Fibroblast of lung (primary cell): ENCODE measurements around the gene POTEE. TPM values are rescaled to one million over a fixed set of nuclear protein-coding genes. Genes with fewer than 3 reads are reported as not detected.
"Not testable (repeated sequence)": the region's sequence is repeated elsewhere in the genome, so short reads cannot be mapped to it uniquely, and the experiment has no call there.

Experiments
- DNase-seq, 2 donors: peaks; one replicate each; pipeline versions ENCODE4 v3.0.0 to v3.0.0-alpha.2; 2010; ENCODE audit warnings: low read depth in 2 of 2
- H2AFZ ChIP-seq: 2 replicates; pipeline ENCODE4 v1.5.1; 2012; ENCODE audit warnings: low read length, control low read depth, inconsistent platforms
- H3K27ac ChIP-seq: 2 replicates; pipeline ENCODE4 v1.5.1; 2011; ENCODE audit warnings: low read length, control low read depth; ENCODE audit not compliant: insufficient read depth
- H3K27me3 ChIP-seq: 2 replicates; pipeline ENCODE4 v1.5.1; 2011; ENCODE audit warnings: mild to moderate bottlenecking, low read length; ENCODE audit not compliant: control insufficient read depth, insufficient read depth
- H3K36me3 ChIP-seq: 2 replicates; pipeline ENCODE4 v1.5.1; 2011; ENCODE audit warnings: low read length; ENCODE audit not compliant: control insufficient read depth, insufficient read depth
- H3K4me1 ChIP-seq: 2 replicates; pipeline ENCODE4 v1.5.1; 2011; ENCODE audit warnings: low read length; ENCODE audit not compliant: control insufficient read depth, insufficient read depth; ENCODE audit errors: extremely low read depth
- H3K4me2 ChIP-seq: 2 replicates; pipeline ENCODE4 v1.5.1; 2011; ENCODE audit warnings: low read length, control low read depth; ENCODE audit not compliant: insufficient read depth; ENCODE audit errors: extremely low read depth
- H3K4me3 ChIP-seq, 4 experiments: fragments of 200-600 bp in 1 of 4; sonication (generic) in 1 of 4; replicated peaks in 1 of 4; 2 replicates each; pipeline ENCODE4 v1.5.1; 2011 to 2016; ENCODE audit warnings: low read length in 4 of 4, low read depth in 3 of 4, mild to moderate bottlenecking in 3 of 4, control low read depth in 2 of 4, inconsistent platforms in 1 of 4, mixed read lengths in 1 of 4; ENCODE audit not compliant: insufficient read depth in 1 of 4; ENCODE audit errors: control extremely low read depth in 1 of 4
- H3K79me2 ChIP-seq: 2 replicates; pipeline ENCODE4 v1.5.1; 2012; ENCODE audit warnings: mild to moderate bottlenecking, low read length, inconsistent platforms; ENCODE audit not compliant: control insufficient read depth, insufficient read depth
- H3K9ac ChIP-seq: 2 replicates; pipeline ENCODE4 v1.5.1; 2011; ENCODE audit warnings: mild to moderate bottlenecking, low read length, control low read depth; ENCODE audit not compliant: insufficient read depth
- H3K9me3 ChIP-seq: 2 replicates; pipeline ENCODE4 v1.5.1; 2012; ENCODE audit warnings: low read depth, low read length; ENCODE audit not compliant: control insufficient read depth, insufficient read depth
- H4K20me1 ChIP-seq: 2 replicates; pipeline ENCODE4 v1.5.1; 2011; ENCODE audit warnings: low read length; ENCODE audit not compliant: control insufficient read depth, insufficient read depth; ENCODE audit errors: extremely low read depth
- polyA plus RNA-seq, 2 donors: library from polyadenylated mRNA; depleted of rRNA in 1 of 2; stranded (reverse) in 1 of 2; unstranded in 1 of 2; fragments of >200 nt; gene quantifications; 2 replicates each; pipeline ENCODE4 v1.2.1, GENCODE V29; 2011 to 2012; ENCODE audit warnings: missing spikeins in 1 of 2
- total RNA-seq: library from RNA; depleted of rRNA; stranded (reverse); fragments of >200 nt; gene quantifications from 2 replicates; pipeline ENCODE4 v1.2.1, GENCODE V29; 2014

POTEE gene
- total and polyA plus RNA-seq, 2 donors (not counting 1 experiment from before 2014, with no cell fraction given), result 0.02 TPM; not detected in 1

GRCh38 chr2:131217238-131217986 is 8.1 kb downstream of the POTEE start:
- H3K9ac ChIP-seq, H3K36me3 ChIP-seq, H3K9me3 ChIP-seq, H3K27ac ChIP-seq, H3K4me2 ChIP-seq, H3K27me3 ChIP-seq, DNase-seq, H3K4me3 ChIP-seq, H3K4me1 ChIP-seq, H2AFZ ChIP-seq, H3K79me2 ChIP-seq, H4K20me1 ChIP-seq: not testable (repeated sequence)

- not testable (repeated sequence) for H3K27me3 ChIP-seq, H3K9ac ChIP-seq, H3K27ac ChIP-seq, H3K4me2 ChIP-seq, H3K9me3 ChIP-seq, H3K4me3 ChIP-seq, H3K4me1 ChIP-seq, H2AFZ ChIP-seq, H3K36me3 ChIP-seq, H3K79me2 ChIP-seq, H4K20me1 ChIP-seq
- peak in 1 of 2 donors; percentile 2 for DNase-seq
Measured at GRCh38 chr2:131235543-131236449, 26.5 kb downstream of the POTEE start.

Other genes starting within 250 kb of the POTEE start
- 71.2 and 79.1 TPM in 2 replicates for gene FAM168B, start 116.1 kb upstream of the POTEE start, total RNA-seq
- gene FAM168B, start 116.1 kb upstream of the POTEE start, polyA plus RNA-seq, result 87.8 and 95.8 TPM in 2 replicates
- 75.8 and 94.0 TPM in 2 replicates for gene PLEKHB2, start 104.2 kb upstream of the POTEE start, total RNA-seq
- gene PLEKHB2, start 104.2 kb upstream of the POTEE start, polyA plus RNA-seq, result 79.6 and 86.0 TPM in 2 replicates
- gene RAB6D, start 154.6 kb downstream of the POTEE start, total RNA-seq, result under 0.01 TPM in 1 of 2 replicates, not detected in the other
- gene RAB6D, start 154.6 kb downstream of the POTEE start, polyA plus RNA-seq, result 0.02 and 0.06 TPM in 2 replicates